Activated CD4-positive, alpha-beta T cell treated with anti-CD3 and anti-CD28 coated beads, Interleukin-2, amount 50 U/mL, for 1 hour (primary cell): ENCODE results near the gene NAA15.
"Not testable (repeated sequence)": the region's sequence is repeated elsewhere in the genome, so short reads cannot be mapped to it uniquely, and the experiment has no call there.

Experiments
- DNase-seq: peaks from one replicate; pipeline ENCODE4 v3.0.0-alpha.2; 2020

Gene NAA15

DNA sequence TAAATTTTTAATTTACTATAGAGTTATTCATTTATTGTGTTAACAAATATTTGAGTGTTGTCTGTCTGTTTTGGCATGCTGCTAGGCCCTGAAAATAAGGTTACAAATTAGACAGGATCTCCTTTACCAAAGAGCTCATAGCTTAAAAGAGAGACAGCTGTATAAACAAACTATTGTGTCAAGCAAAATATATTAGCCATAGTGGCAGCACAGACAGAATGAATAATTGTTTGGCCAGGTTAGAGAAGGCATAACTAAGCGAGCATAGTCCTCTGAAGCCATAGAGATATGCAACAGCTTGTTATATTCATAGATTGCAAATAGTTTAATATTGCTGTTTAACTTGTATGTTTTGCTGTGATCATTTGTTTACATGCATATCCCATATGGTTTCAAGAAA lies 67.7 kb downstream of the NAA15 start:
- no peak for DNase-seq

DNA sequence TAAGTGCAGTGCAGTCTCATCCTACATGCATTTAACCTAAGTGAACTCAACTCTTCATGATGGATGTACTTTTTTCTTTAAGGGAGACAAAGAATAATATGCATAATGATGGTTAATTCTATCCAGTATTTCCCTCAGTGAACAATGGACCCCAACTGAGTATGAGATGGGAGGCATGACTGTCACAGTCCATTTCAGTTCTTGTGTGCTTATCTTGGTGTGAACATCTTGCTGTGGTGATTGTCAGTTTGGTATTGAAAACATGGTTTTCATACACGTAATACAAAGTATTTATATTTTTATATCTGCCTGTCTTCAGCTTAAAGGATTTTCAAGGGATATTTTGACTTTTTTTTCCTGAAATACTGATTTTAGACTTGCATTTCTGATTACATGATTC lies 72.9 kb downstream of the NAA15 start:
- DNase-seq, result no peak

DNA sequence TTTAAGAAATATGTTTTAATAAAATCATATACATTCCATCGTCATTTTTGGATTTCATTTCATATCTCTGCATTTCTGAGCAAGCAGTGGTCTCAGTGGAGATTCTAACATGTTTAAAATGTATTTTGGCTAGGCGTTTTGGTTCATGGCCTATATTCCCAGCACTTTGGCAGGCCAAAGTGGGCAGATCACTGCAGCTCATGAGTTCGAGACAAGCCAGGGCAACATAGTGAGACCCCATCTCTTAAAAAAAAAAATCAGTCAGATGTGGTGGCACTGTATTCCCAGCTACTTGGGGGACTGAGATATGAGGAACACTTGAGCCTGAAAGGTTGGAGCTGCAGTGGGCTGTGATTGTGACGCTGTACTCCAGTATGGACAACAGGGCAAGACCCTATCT lies 85.1 kb downstream of the NAA15 start:
- DNase-seq, result no peak

DNA sequence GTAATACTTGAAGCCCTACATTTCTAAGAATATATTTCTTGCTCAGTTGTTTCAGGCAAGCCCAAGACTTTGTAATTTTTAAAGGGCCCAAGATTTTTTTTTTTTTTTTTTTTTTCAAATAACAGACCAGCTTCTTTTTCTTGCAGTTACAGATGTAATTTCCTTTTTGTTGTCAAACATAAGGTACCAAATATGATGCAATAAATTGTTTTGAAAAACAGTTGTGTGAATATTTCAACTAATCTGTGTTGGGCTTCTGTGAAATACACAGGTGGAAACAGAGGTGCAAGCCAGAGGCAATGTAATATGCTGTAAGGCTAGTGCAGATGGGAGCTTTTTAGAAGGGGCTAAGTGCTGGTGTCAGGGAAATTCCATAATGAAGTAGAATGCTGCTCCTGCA lies 87.8 kb downstream of the NAA15 start:
- no peak for DNase-seq

DNA sequence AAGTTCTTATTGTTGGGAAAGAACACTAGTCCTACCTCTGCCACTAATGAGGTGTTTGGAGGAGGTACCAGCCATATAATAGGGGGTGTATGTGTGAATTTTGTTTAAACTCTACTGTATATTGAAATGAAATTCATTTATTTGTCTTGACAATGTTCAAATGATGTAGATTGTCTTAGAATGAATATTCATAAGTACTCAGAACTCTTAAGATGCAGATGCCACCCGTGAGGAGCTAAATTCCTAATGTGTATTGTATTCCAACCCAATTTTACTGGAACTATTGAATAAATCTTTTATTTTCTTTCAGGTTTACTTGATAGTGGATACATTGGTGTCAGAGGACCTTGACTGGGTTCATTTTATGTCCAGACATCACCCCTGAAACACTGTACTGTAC lies 88.7 kb downstream of the NAA15 start:
- DNase-seq, result no peak

DNA sequence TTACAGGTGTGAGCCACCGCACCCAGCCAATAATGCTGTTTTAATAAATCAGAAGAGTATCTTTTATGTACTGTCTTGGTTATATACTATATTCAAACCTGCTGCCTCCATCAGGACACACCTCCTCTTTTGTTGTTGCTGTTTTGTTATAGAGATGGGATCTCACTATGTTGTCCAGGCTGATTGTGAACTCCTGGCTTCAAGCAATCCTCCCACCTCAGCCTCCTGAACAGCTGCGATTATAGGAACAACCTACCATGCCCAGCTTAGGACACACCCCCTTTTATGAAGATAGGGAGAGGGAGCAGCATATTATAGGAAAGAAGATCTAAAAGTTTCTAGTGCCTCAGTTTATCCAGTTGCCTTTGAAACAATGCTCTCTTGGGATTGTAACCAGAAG lies 90.4 kb downstream of the NAA15 start:
- DNase-seq, result no peak

DNA sequence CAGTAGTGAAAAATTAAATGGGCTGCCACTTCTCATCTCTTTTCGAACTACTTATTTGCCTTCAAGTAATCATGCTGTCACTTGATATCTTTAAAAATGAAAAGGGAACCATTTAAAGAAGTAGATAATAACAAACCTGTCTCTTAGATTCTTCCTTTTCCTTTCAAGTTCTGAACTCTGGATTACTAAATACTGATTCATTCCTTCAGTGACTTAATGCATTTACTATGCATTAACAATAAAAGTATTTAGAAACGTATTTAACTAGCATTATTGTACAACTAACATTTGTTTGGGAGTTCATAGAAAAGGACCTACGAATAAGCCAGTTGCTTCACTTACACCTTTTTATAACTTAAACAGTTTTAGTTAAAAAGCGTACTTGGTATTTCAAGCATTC lies 91.5 kb downstream of the NAA15 start:
- DNase-seq, result no peak

DNA sequence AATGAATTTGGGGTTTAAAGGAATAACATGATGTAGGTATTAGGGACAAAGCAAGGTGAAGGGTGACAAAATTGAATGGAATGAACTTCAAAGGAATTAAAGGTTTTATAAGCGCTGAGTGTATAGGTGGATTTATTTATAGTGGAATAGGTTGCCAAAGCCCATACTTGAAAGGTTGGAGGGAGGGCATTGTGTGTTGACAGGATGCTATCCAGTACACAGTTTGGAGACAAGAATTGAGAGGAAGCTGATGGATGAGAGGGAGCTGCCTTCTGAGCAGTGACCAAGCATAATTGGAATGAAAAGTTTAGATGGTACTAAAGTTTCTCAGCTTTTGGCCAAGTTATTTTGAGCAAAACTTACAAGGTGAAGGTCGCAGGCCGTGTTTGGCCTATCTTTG lies 100.1 kb downstream of the NAA15 start:
- DNase-seq, result no peak

DNA sequence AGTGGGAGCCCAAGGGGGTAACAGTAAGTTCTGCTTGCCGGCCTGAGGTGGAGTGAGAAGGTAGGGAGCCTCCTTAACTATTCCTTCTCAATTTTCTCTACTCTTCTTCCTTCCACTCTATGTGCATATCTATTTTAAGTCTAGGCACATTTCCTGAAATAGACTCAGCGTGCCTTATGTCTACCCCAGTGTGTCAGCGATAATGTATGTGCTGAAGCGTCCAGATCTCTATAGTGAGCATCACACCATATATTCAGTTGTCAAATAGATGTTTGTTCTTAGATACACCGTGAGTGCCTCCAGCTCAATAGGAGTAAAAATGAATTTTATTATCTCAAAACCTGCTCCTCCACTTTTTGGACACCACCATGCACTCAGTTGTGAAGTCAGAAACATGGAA lies 101.1 kb downstream of the NAA15 start:
- no peak for DNase-seq

DNA sequence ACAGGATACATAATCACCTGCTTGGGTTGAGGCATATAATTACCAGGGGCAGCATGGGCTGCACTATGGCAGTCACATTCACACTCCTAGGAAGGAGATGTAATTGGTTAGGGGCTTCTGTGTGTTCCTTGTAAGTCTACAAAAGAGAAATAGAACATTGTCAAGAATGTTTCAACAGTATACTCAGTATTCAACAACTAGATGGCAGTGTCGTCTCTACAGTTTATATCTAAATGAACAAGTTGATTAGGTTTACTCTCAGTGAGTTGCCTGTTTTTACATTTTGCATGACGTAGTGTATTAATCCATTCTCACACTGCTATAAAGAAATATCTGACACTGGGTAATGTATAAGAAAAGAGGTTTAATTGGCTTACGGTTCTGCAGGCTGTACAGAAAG lies 102.2 kb downstream of the NAA15 start:
- no peak for DNase-seq

DNA sequence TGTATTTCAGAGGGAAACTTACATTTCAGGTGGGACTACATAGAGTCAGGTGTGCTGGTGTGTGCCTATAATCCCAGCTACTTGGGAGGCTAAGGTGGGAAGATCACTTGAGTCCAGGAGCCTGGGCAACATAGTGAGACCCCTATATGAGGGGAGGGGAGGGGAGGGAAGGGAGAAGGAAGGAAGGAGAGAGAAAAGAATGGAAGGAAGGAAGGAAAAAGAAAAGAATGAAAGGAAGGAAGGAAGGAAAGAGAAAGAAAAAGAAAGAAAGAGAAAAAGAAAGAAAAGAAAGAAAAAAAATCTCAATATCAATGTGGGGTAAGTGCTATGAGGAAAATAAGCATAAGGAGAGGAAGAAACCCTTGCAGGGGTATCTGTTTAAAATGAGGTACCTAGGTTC lies 109.0 kb downstream of the NAA15 start:
- DNase-seq, result no peak

DNA sequence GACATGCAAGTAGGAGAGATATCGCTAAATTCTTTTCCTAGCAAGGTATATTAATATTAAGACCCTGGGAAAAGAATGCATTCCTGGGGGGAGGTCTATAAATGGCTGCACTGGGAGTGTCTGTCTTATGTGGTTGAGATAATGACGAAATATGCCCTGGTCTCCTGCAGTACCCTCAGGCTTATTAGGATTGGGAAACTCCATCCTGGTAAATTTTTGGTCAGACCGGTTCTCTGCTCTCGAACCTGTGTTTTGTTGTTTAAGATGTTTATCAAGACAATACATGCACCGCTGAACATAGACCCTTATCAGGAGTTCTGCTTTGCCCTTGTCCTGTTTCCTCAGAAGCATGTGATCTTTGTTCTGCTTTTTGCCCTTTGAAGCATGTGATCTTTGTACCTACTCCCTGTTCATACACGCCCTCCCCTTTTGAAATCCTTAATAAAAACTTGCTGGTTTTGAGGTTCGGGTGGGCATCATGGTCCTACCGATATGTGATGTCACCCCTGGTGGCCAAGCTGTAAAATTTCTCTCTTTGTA lies 113.4 kb downstream of the NAA15 start:
- not testable (repeated sequence) for DNase-seq

DNA sequence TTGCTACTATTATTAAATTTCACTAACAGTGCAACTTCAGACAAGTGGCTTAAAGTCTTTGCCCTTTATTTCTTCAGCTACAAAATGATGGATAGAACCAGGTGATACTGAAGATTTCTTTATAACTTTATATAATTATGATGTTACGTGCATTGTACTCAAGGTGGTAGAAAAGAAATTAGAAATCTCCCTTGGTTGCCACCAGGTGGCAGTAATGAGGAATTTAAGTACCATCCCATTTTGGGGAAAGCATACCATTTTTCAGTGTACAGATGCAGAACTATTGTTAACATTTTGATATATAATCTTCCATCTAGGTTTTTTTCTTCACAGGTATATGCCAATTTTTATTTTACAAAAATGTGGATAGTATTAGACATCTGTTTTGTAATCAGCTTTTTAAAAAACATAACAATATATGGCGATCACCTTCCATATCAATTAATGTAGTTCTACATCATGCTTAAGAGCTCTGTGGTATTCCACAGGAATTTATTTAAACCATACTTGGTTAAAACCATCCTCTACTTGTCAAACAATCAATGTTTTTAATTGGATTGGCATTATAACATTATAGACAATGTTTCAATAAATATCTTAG lies 114.9 kb downstream of the NAA15 start:
- no peak for DNase-seq

DNA sequence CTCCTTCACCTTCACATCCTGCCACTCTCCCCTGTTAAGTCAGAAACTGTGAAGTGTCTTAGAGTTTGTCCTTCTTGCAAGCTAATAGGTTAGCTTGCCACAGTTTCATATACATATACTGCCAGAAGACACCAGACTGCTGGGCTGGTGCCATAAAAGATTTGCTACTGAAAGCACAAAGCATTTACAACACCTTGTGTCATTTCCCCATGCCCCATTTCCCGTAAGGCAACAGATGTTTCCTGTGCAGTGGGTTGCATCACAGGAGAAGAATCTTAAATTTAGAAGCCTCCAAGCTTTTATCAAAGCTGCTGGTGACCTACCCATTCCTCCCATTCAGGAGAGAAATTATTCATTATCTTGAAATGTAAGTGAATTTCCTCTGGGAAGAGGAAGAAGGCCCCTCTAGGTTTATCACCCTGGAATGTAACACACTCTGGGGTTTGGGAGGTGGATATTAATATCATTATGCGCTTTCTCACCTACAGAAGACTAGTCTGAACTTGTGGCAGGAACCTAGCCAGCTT lies 118.1 kb downstream of the NAA15 start:
- DNase-seq, result no peak

DNA sequence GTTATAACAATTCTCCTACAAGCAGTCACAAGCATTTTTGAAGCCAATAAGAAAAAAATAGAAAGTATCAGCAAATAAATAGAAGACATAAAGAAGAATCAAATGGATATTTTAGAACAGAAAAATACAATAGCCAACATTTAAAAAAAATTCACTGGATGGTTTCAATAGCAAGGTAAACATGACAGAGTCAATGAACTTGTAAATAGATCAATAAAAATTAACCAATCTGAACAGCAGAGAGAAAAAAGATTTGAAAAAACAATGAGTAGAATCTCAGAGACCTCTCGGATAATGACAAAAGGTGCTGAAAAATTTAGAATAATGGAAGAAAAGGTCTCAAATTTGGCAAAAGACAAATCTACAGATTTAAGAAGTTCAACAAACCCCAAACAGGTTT lies 119.3 kb downstream of the NAA15 start:
- no peak for DNase-seq

DNA sequence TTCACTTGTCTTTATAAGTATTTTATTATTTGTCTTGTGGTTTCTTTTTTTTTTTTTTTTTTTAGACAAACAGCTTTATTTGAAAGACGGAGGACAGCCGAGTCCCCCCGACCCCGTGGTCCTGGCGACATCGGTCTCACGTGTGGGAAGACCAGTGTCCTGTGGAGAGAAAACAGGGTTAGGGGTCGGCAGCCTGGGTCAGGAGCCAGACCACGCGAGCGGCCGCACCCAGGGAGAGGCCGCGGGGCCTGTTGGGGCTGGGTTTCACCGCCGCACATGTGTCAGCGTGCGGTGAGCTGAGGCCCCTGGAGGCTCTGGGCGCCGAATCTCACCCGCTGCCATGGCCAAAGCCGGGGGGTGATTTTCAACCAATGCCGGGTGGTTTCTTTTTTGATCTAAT lies 134.8 kb downstream of the NAA15 start:
- DNase-seq, result no peak

DNA sequence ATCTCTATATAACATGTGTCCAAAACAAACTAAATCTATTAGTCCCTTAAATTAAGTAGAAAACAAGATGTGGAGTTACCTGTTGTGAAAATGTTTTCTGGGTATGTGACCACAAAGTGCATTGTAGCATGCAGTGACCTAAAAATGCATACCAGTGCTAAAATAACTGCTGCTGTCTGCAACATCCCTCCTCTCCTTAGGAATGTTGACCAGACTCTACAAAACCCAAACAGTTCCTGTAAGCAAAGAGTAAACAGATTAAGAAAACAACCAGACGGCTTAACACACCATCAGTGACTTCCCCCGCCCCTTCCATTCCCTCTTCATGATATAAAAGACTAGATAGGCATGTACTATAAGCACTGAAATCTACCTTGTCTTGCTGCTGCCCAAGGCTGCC lies 136.8 kb downstream of the NAA15 start:
- DNase-seq, result no peak

DNA sequence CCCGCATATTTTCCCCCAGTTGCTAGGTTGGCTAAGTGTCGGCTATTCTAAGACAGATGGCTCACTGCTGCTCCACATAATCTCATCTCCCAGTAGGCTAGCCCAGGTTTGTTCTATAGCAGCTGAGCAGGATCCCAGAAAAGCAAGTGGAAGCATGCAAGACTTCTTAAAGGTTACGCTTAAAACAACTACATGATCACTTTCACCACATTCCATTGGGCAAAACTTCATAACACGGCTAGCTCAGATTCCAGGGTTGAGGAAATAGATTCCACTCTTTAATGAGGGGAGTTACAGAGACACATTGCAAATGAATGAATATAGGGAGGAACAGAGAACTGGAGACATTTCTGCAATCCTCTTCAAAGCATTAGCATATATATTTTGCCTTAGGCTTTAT lies 139.7 kb downstream of the NAA15 start:
- no peak for DNase-seq

DNA sequence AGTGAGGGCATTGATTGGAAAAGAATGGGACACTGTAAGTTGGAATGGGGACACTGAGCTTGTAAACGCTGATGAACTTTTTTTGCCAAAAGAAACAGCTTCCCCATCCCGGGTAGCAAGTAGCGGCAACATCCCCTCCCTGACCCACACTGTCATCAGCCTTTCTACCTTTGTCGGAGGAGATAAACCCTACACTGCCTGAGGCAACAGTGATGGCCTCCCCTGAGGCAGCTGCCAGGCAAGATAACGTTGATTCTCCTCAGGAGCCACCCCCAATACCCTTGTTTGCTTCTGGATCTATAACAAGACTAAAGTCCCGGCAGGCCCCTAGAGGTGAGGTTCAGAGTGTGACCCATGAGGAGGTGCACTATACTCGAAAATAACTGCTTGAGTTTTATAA lies 142.4 kb downstream of the NAA15 start:
- DNase-seq, result no peak

DNA sequence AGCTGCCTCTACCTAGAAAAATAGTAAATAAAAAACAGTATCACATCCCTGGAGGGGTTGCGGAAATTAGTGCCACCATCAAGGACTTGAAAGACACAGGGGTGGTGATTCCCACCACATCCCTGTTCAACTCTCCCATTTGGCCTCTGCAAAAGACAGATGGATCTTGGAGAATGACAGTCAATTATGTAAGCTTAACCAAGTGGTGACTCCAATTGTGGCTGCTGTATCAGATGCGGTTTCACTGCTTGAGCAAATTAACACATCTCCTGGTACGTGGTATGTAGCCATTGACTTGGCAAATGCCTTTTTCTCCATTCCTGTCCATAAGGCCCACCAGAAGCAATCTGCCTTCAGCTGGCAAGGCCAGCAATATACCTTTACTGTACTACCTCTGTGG lies 143.6 kb downstream of the NAA15 start:
- DNase-seq, result not testable (repeated sequence)

DNA sequence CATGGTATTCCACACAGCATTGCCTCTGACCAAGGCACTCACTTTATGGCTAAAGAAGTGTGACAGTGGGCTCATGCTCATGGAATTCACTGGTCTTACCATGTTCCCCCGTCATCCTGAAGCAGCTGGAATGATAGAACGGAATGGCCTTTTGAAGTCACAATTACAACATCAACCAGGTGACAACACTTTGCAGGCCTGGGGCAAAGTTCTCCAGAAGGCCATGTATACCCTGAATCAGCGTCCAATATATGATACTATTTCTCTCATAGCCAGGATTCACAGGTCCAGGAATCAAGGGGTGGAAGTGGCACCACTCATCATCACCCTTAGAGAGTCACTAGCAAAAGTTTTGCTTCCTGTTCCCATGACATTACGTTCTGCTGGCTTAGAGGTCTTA lies 145.8 kb downstream of the NAA15 start:
- DNase-seq, result not testable (repeated sequence)

DNA sequence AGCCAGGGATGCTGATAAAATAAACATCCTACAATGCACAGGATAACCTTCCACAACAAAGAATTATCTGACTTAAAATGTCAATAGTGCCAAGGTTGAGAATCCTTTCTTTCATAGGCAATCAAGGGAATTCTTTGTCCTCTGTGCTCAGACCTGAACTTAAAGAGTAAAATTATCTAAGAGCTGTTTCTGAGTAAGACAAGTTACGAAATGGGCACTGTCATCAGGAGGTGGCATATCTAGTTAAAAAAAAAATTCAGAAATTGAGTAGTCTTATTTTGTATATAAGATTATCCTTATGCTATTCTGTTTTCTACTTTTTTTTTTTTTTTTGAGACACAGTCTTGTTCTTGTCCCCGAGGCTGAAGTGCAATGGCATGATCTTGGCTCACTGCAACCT lies 149.3 kb downstream of the NAA15 start:
- DNase-seq, result no peak

DNA sequence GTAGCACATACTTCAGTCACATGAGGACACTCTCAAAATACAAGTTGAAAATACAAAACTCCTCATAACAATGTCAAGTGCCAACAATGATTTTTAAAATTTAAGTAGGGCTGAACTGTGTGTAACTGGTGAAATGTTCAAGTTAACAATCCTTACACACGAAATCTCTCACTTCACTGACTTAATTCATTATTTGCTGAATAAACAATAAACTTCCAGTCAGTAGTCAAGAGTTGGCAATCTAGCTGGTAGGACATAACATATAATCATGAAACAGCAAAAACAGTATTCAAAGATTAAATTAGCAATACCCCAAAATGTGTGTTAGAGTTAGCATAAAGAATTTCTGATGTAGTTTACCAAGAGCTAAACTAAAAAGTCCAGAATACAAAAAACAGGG lies 150.7 kb downstream of the NAA15 start:
- no peak for DNase-seq

DNA sequence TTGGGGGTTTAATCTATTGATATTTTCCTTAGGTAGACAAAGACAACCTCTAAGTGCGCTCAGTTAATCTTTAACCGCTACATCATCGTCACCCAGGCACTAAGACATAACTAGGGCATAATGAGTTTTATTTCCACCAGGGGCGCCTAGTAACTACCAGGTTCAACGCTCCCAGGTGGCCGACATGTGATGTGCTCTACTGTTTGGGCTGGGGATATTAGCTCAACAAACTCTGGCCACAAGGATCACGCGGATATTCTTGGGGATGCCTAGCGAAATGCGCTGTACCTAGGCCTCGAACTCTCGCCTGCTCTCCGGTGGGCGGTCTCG lies 151.7 kb downstream of the NAA15 start:
- DNase-seq, result peak; percentile 70

DNA sequence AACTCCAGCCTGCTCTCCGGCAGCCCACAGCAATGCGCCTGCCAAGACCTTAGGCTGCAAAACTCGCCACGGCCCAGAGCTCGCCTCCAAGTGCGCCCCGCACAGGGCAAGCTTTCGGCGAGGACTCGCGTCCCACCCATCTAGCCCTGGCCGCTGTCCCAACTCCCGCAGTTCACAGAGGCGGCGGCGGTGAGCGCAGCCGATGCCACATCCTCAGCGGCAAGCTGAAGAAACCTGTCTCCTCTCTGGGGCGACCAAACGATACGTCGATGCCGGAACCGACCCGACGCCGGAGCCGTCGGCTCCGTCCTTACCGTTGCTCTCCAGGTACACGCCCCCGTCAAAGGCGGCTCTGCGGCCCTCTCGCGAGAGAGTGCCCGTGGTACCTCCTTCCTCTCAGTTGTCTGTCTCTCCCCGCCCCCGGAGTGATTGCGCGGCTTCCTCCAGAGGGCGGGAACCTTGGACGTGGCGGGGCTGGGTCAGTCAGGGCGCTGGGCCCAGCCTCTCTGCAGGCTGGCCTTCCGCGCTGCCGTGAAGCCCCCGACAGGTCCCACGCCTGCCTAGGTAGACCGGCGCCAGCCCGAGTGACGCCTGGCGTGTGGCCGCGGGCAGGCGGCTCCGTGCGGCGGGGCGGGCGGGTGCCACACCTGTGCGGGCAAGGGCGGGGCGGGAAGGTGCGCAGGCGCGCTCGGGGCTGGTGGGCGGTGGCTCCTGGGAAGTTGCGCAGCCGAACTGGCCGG lies 152.2 kb downstream of the NAA15 start:
- peak; percentile 96 for DNase-seq
